Subcutaneous adipose tissue (tissue), 4 donors: ENCODE results near the gene THAP5. TPM values are rescaled to one million over a fixed set of nuclear protein-coding genes. Genes with fewer than 3 reads are reported as not detected.

Source experiments
- total RNA-seq, 4 donors: library from RNA; depleted of rRNA; stranded (reverse); fragments of >200 nt; gene quantifications; one replicate each; pipeline ENCODE4 v1.1.0, GENCODE V29; 2016
- TF ChIP-seq, protein P1 (sequence below): fragments of 450-650 bp; IDR thresholded peaks from one replicate; pipeline ENCODE4 v1.5.1; 2016; ENCODE audit warnings: low read depth, mild to moderate bottlenecking, control low read depth, antibody characterized with exemption, moderate library complexity

The THAP5 gene
- total RNA-seq, 4 donors from 2014 or later, result 17.3 to 29.3 (median 21.3) TPM

DNA sequence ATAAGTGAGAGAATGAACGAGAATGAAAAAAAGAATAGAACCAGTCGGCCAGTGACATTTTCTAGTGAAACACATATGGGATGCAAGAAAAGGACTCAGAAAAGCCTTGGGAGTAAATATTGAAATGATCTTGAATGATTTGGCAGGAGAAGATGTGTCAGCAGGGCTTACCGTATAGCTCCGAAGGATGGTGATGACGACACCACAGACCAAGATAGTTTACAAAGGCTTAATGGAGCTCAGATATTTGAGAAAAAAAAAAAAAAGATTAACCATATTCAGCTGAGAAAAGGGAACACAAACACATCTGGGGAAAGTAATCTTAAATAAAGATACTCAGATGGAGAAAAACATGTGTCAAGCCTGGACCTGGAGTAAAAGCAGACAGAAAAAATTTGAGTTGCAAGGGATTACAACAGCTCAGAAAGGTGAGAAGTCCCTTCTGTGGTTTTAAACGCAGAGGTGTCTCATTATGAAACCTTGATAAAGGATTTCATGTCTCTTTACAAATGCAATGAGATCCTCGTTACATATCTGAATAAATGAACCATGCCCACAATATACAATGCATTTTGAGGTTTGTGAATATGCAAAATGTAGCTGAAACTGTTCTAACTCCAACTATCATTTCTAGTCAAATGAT lies 36.2 kb upstream of the THAP5 start:
- TF ChIP-seq, protein P1, sequence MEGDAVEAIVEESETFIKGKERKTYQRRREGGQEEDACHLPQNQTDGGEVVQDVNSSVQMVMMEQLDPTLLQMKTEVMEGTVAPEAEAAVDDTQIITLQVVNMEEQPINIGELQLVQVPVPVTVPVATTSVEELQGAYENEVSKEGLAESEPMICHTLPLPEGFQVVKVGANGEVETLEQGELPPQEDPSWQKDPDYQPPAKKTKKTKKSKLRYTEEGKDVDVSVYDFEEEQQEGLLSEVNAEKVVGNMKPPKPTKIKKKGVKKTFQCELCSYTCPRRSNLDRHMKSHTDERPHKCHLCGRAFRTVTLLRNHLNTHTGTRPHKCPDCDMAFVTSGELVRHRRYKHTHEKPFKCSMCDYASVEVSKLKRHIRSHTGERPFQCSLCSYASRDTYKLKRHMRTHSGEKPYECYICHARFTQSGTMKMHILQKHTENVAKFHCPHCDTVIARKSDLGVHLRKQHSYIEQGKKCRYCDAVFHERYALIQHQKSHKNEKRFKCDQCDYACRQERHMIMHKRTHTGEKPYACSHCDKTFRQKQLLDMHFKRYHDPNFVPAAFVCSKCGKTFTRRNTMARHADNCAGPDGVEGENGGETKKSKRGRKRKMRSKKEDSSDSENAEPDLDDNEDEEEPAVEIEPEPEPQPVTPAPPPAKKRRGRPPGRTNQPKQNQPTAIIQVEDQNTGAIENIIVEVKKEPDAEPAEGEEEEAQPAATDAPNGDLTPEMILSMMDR, result no peak

DNA sequence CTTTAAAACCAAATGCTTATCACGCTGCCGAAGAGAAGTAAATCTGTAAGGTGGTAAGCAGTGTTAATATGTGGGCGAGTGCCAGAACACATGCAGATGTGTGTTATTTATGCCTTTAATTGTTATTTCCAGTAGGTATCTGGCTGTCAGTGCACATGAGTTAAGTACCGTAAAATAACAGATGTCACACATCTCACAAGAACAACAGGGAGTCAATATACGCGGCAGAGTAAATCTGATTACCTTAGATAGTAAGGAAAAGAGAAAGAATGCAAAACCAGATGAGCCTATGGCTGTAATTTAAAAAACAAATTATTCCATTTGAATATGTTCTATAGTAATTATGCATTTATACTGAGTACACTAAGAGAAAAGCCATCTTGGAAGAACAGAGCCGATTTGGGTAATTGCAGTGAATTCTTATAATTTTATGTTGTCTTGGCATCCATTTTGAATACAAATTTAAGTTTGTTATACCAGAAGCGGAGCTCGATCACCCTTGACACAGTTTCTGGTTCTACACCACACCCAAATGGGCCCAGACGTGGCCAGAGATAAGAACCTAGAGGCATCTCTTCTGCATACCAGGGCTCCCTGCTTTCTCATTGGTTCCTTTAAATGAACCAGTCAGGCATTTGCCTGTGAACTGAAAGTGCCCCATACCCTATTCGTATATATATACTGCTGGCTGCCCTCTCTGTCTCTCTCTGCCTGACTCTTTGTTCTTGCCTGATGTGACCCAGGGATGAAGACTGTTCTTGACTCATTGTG lies 35.0 kb upstream of the THAP5 start:
- TF ChIP-seq, protein P1, result no peak

DNA sequence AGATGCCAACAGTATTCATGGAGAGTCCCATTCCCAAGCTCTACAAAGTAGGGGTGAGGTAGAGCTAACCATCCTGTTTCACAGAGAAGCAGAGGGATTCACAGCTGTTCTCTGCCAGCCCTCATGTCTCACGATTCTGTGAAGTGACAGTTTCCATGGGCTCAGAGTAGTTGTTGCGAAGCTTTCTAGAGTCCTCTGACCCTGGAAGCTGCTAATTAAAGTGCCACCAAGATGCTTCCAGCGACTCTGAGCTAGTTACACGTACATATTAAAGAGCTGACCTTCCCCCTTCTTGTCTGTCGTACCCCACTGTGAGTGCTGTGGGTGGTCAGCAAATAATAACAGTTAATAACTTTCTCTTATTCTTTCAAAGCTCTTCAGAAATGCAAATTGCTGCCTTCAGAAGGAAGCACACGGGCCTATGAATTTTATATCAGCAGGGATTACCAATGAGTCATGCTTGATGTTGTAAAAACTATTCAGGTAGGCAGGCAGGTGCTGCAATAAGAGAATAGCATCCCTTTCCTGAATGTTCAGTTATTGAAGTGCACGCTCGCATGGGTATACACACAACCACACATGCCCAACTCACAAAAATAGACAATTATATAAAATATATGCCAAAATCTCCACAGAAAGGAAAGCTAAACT lies 34.3 kb upstream of the THAP5 start:
- TF ChIP-seq, protein P1, result no peak

DNA sequence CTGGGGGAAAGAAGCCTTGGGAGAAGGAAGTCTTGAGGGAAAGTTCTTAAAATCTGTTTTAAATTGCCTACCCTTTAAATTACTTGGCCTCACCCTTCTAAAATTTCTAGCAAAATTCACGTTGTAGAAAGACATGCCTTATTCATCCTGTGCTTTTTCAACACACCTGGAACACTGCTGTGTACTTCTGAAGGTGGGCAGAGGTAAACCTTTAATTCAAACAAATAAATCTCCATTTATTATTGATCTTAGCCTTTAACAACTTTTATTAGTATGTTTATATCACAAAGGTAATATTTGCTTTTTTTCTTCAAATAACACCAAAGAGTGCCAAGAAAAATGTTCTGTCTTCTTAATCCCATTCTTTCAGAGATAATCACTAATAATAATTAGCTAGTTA lies 30.9 kb upstream of the THAP5 start:
- TF ChIP-seq, protein P1, result no peak

DNA sequence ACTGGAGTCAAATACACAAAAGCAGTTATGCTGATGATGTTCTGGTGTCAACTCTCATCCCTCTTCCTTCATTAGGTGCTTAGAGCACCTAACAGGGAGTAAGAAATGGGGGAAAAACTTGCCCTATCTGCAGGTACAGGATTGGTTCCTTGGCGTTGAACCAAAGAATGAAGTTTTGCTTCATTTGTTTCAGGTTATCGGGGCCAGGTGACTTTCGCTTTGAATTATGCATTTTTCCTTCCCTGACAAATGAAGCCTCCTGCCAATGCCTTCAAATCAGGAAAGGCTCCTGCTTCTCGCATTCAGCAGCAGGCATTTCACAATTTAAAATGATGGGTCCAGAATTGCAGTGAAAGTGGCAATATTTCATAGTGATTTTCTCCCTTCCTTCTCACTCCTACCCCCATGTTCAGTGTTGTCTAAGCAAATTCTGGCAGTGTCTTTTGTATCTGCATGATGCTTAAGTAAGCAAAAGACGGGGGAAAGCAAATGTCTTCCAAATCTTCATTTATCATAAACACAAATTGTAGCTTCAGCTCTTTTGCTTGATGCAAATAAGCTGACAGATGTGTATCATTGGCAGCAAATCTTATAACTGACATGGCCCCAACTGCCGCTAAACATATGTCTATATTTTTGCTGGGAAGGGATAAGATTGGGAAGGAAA lies 29.5 kb upstream of the THAP5 start:
- TF ChIP-seq, protein P1, result no peak

DNA sequence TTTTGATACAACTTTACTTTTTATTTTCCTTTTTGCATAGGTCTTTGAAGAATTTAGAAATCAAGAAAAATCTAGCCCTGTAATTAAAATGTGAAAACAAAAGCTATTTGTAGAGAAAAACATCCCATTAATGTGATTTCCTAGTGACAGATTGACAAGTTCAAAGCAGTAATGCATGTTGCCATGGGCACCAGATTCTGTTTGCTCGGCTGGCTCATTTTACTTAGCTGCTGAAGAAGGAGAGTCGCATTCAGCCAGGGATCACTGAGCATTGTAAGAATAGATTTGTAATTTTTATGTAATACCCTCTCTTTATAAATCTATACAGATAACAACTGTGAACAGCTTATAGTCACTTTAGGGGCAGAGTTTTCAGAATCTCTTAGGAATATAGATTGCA lies 28.6 kb upstream of the THAP5 start:
- TF ChIP-seq, protein P1, result no peak

DNA sequence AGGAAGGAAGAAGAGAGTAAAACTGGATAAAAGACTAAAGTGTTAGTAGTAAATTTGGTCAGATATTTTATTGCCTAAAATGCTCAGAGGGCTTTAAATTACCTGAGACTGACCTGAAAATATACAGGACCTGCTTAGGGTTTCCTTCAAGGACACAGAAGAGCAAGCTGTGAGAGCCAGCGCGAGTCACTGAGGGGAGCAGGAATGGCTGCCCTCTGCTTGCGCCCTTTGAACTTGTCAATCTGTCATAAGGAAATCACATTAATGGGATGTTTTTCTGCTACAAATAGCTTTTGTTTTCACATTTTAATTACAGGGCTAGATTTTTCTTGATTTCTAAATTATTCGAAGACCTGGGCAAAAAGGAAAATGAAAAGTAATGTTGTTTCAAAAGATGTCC lies 27.1 kb upstream of the THAP5 start:
- TF ChIP-seq, protein P1, result no peak
